PC-3 (cell line): ENCODE measurements around the gene PIKFYVE.

Experiments
- CTCF ChIP-seq: fragments of 300-600 bp; sonication (generic); conservative IDR thresholded peaks from 2 replicates; pipeline ENCODE4 v1.5.1; 2017; ENCODE audit warnings: antibody characterized with exemption, low read depth, mild to moderate bottlenecking, low read length
- EZH2 ChIP-seq: fragments of 300-600 bp; sonication (generic); IDR thresholded peaks from one replicate; pipeline ENCODE4 v1.6.1; 2017; ENCODE audit warnings: antibody characterized with exemption, mild to moderate bottlenecking, low read length; ENCODE audit not compliant: unreplicated experiment
- EZH2phosphoT487 ChIP-seq: fragments of 300-600 bp; sonication (generic); IDR thresholded peaks from 2 replicates; pipeline ENCODE4 v1.6.1; 2018; ENCODE audit warnings: mild to moderate bottlenecking, antibody characterized with exemption, low read length, borderline replicate concordance

- no peak for TF ChIP-seq CTCF
- no peak for TF ChIP-seq EZH2phosphoT487
- TF ChIP-seq EZH2: no peak
Observed at GRCh38 chr2:208239770-208240493, 26.1 kb upstream of the PIKFYVE start.
